ENCODE results near the gene INTS11. TPM values are rescaled to one million over a fixed set of nuclear protein-coding genes. Genes with fewer than 3 reads are reported as not detected.

INTS11 gene
- total and polyA plus RNA-seq, 9 of the 15 experiments (the other 6 are each of a cell fraction or from before 2014, with no cell fraction given) = 3.6 to 183 (median 110) TPM

GRCh38 chr1:1305300-1306069, 19.0 kb downstream of the INTS11 start (continued):
- TF ChIP-seq IRF9 (tag; IDR thresholded peaks at IDR 0.05) (no peak), PBX2 (CRISPR knock-in tag; IDR thresholded peaks at IDR 0.05; ENCODE audit: low read depth) (no peak), PBX2 (tag; conservative IDR thresholded peaks at IDR 0.05; ENCODE audit: low read depth) (no peak), FOS (IDR thresholded peaks at IDR 0.05; ENCODE audit: extremely low read depth, insufficient read length) (no peak), POLR3A (IDR thresholded peaks at IDR 0.05; ENCODE audit: borderline replicate concordance, extremely low read depth, insufficient read depth, insufficient read length) (no peak), KLF1 (tag; IDR thresholded peaks at IDR 0.05) (no peak), ZNF436 (CRISPR knock-in tag; IDR thresholded peaks at IDR 0.05) (no peak), ATF4 (CRISPR knock-in tag; IDR thresholded peaks at IDR 0.05) (no peak), TFAP4 (CRISPR knock-in tag; IDR thresholded peaks at IDR 0.05; ENCODE audit: borderline replicate concordance) (peak; percentile 60; the same call in 1 of the 2 replicates), EWSR1 (IDR thresholded peaks at IDR 0.05; ENCODE audit: borderline replicate concordance, low read depth, partially characterized antibody) (no peak), GATAD2A (IDR thresholded peaks at IDR 0.05) (0 out of 2 replicates have a peak, but pooled peaks have one; percentile 28), CC2D1A (IDR thresholded peaks at IDR 0.05) (no peak), SMAD2 (IDR thresholded peaks at IDR 0.05; ENCODE audit: low read depth, low read length) (no peak), BCLAF1 (IDR thresholded peaks at IDR 0.05; ENCODE audit: borderline replicate concordance in 1 of 2, control insufficient read depth in 1 of 2, low read depth in 2 of 2, low read length in 1 of 2) (no peak), MAX (CRISPR knock-in tag; IDR thresholded peaks at IDR 0.05) (no peak), DMBX1 (CRISPR knock-in tag; IDR thresholded peaks at IDR 0.05; ENCODE audit: borderline replicate concordance) (no peak)

All from K562 (cell line).